ENCODE results near the gene SPARC. TPM values are rescaled to one million over a fixed set of nuclear protein-coding genes. Genes with fewer than 3 reads are reported as not detected.
"Not testable (repeated sequence)": the region's sequence is repeated elsewhere in the genome, so short reads cannot be mapped to it uniquely, and the experiment has no call there.

SPARC gene
- total and polyA plus RNA-seq, 2 donors = 152 to 183 TPM

- no peak for DNase-seq (ENCODE audit: low read depth in 6 of 9, low spot score in 9 of 9)
- Histone ChIP-seq H3K27ac (ENCODE audit: low read depth in 1 of 2, low read length in 1 of 2) (peak overlapping the region; percentile 10 to 28), H3K9me3 (ENCODE audit: control insufficient read depth in 2 of 2, insufficient read depth in 1 of 2, low read length in 1 of 2) (no peaks in the 10 kb centered on the region), H3K4me1 (ENCODE audit: control insufficient read depth in 2 of 2, insufficient read depth in 2 of 2, low read length in 2 of 2) (peaks cover 0 to 13% of the 10 kb centered on the region in 2 donors), H3K36me3 (ENCODE audit: control insufficient read depth in 2 of 2, insufficient read depth in 2 of 2, low read length in 1 of 2) (no peaks in the 10 kb centered on the region), H3K4me3 (ENCODE audit: low read length in 2 of 2) (peak overlapping the region in 1 of 2 donors; percentile 41), H3K27me3 (ENCODE audit: control insufficient read depth in 2 of 2, insufficient read depth in 1 of 2, low read length in 1 of 2) (peaks cover 0 to 7% of the 10 kb centered on the region in 2 donors)
- 86% methylated on average over 8 of the region's 8 CpGs for WGBS
These were observed 1.9 kb downstream of the SPARC start for GRCh38 chr5:151684690-151685361.

- Histone ChIP-seq H3K4me1 (ENCODE audit: control insufficient read depth in 2 of 2, insufficient read depth in 2 of 2, low read length in 2 of 2) (peaks cover 0 to 13% of the 10 kb centered on the region in 2 donors), H3K36me3 (ENCODE audit: control insufficient read depth in 2 of 2, insufficient read depth in 2 of 2, low read length in 1 of 2) (no peaks in the 10 kb centered on the region), H3K27me3 (ENCODE audit: control insufficient read depth in 2 of 2, insufficient read depth in 1 of 2, low read length in 1 of 2) (peaks cover 0 to 7% of the 10 kb centered on the region in 2 donors), H3K4me3 (ENCODE audit: low read length in 2 of 2) (no peak overlapping the region), H3K9me3 (ENCODE audit: control insufficient read depth in 2 of 2, insufficient read depth in 1 of 2, low read length in 1 of 2) (no peaks in the 10 kb centered on the region), H3K27ac (ENCODE audit: low read depth in 1 of 2, low read length in 1 of 2) (no peak overlapping the region)
- DNase-seq (ENCODE audit: low read depth in 6 of 9, low spot score in 9 of 9) = no peak
- 94% methylated on average over 2 of the region's 2 CpGs for WGBS
These were observed 2.6 kb downstream of the SPARC start for GRCh38 chr5:151683986-151684588.

GRCh38 chr5:151683444-151683843 is 3.3 kb downstream of the SPARC start:
- 94% methylated on average over 5 of the region's 5 CpGs for WGBS
- no peak for DNase-seq (ENCODE audit: low read depth in 6 of 9, low spot score in 9 of 9)
- Histone ChIP-seq H3K4me1 (ENCODE audit: control insufficient read depth in 2 of 2, insufficient read depth in 2 of 2, low read length in 2 of 2) (peaks cover 0 to 13% of the 10 kb centered on the region in 2 donors), H3K4me3 (ENCODE audit: low read length in 2 of 2) (no peak overlapping the region), H3K9me3 (ENCODE audit: control insufficient read depth in 2 of 2, insufficient read depth in 1 of 2, low read length in 1 of 2) (no peaks in the 10 kb centered on the region), H3K27ac (ENCODE audit: low read depth in 1 of 2, low read length in 1 of 2) (no peak overlapping the region), H3K27me3 (ENCODE audit: control insufficient read depth in 2 of 2, insufficient read depth in 1 of 2, low read length in 1 of 2) (peaks cover 0 to 7% of the 10 kb centered on the region in 2 donors), H3K36me3 (ENCODE audit: control insufficient read depth in 2 of 2, insufficient read depth in 2 of 2, low read length in 1 of 2) (no peaks in the 10 kb centered on the region)

- DNase-seq (ENCODE audit: low read depth in 6 of 9, low spot score in 9 of 9) = no peak
- no peak overlapping the region for H3K4me3 ChIP-seq (ENCODE audit: low read length in 2 of 2)
- WGBS = 71% methylated on average over 5 of the region's 5 CpGs
- H3K27me3 ChIP-seq (ENCODE audit: control insufficient read depth in 2 of 2, insufficient read depth in 1 of 2, low read length in 1 of 2) = peaks cover 0 to 7% of the 10 kb centered on the region in 2 donors
- H3K4me1 ChIP-seq (ENCODE audit: control insufficient read depth in 2 of 2, insufficient read depth in 2 of 2, low read length in 2 of 2) = peaks cover 0 to 13% of the 10 kb centered on the region in 2 donors
- no peak overlapping the region for H3K27ac ChIP-seq (ENCODE audit: low read depth in 1 of 2, low read length in 1 of 2)
- no peaks in the 10 kb centered on the region for H3K36me3 ChIP-seq (ENCODE audit: control insufficient read depth in 2 of 2, insufficient read depth in 2 of 2, low read length in 1 of 2)
- H3K9me3 ChIP-seq (ENCODE audit: control insufficient read depth in 2 of 2, insufficient read depth in 1 of 2, low read length in 1 of 2) = no peaks in the 10 kb centered on the region
These were observed 3.9 kb downstream of the SPARC start for GRCh38 chr5:151682751-151683331.

GRCh38 chr5:151682240-151682639 is 4.5 kb downstream of the SPARC start:
- WGBS = 88% methylated on average over 6 of the region's 6 CpGs
- DNase-seq (ENCODE audit: low read depth in 6 of 9, low spot score in 9 of 9) = no peak
- peak overlapping the region in 1 of 2 donors; percentile 9 for H3K27ac ChIP-seq (ENCODE audit: low read depth in 1 of 2, low read length in 1 of 2)
- peaks cover 0 to 13% of the 10 kb centered on the region in 2 donors for H3K4me1 ChIP-seq (ENCODE audit: control insufficient read depth in 2 of 2, insufficient read depth in 2 of 2, low read length in 2 of 2)
- no peaks in the 10 kb centered on the region for H3K36me3 ChIP-seq (ENCODE audit: control insufficient read depth in 2 of 2, insufficient read depth in 2 of 2, low read length in 1 of 2)
- no peak overlapping the region for H3K4me3 ChIP-seq (ENCODE audit: low read length in 2 of 2)
- peaks cover 0 to 7% of the 10 kb centered on the region in 2 donors for H3K27me3 ChIP-seq (ENCODE audit: control insufficient read depth in 2 of 2, insufficient read depth in 1 of 2, low read length in 1 of 2)
- H3K9me3 ChIP-seq (ENCODE audit: control insufficient read depth in 2 of 2, insufficient read depth in 1 of 2, low read length in 1 of 2) = no peaks in the 10 kb centered on the region

- H3K4me3 ChIP-seq (ENCODE audit: low read length in 2 of 2) = no peak overlapping the region
- no peaks in the 10 kb centered on the region for H3K36me3 ChIP-seq (ENCODE audit: control insufficient read depth in 2 of 2, insufficient read depth in 2 of 2, low read length in 1 of 2)
- WGBS = 95% methylated on average over 5 of the region's 5 CpGs
- H3K27me3 ChIP-seq (ENCODE audit: control insufficient read depth in 2 of 2, insufficient read depth in 1 of 2, low read length in 1 of 2) = no peaks in the 10 kb centered on the region
- H3K9me3 ChIP-seq (ENCODE audit: control insufficient read depth in 2 of 2, insufficient read depth in 1 of 2, low read length in 1 of 2) = no peaks in the 10 kb centered on the region
- no peak overlapping the region for H3K27ac ChIP-seq (ENCODE audit: low read depth in 1 of 2, low read length in 1 of 2)
- peaks cover 0 to 5% of the 10 kb centered on the region in 2 donors for H3K4me1 ChIP-seq (ENCODE audit: control insufficient read depth in 2 of 2, insufficient read depth in 2 of 2, low read length in 2 of 2)
- no peak for DNase-seq (ENCODE audit: low read depth in 6 of 9, low spot score in 9 of 9)
These were observed 5.7 kb downstream of the SPARC start for GRCh38 chr5:151680944-151681427.

- H3K36me3 ChIP-seq (ENCODE audit: control insufficient read depth in 2 of 2, insufficient read depth in 2 of 2, low read length in 1 of 2); DNase-seq (ENCODE audit: low read depth in 6 of 9, low spot score in 9 of 9); H3K27me3 ChIP-seq (ENCODE audit: control insufficient read depth in 2 of 2, insufficient read depth in 1 of 2, low read length in 1 of 2); H3K4me3 ChIP-seq (ENCODE audit: low read length in 2 of 2); H3K9me3 ChIP-seq (ENCODE audit: control insufficient read depth in 2 of 2, insufficient read depth in 1 of 2, low read length in 1 of 2); H3K27ac ChIP-seq (ENCODE audit: low read depth in 1 of 2, low read length in 1 of 2): not testable (repeated sequence)
- H3K4me1 ChIP-seq (ENCODE audit: control insufficient read depth in 2 of 2, insufficient read depth in 2 of 2, low read length in 2 of 2) = peaks cover 0 to 11% of the 10 kb centered on the region in 2 donors
- WGBS = 97% methylated on average over 7 of the region's 7 CpGs
These were observed 6.6 kb downstream of the SPARC start for GRCh38 chr5:151680156-151680505.

- Histone ChIP-seq H3K27me3 (ENCODE audit: control insufficient read depth in 2 of 2, insufficient read depth in 1 of 2, low read length in 1 of 2) (no peaks in the 10 kb centered on the region), H3K4me3 (ENCODE audit: low read length in 2 of 2) (no peak overlapping the region), H3K27ac (ENCODE audit: low read depth in 1 of 2, low read length in 1 of 2) (no peak overlapping the region), H3K4me1 (ENCODE audit: control insufficient read depth in 2 of 2, insufficient read depth in 2 of 2, low read length in 2 of 2) (peaks cover 0 to 14% of the 10 kb centered on the region in 2 donors), H3K9me3 (ENCODE audit: control insufficient read depth in 2 of 2, insufficient read depth in 1 of 2, low read length in 1 of 2) (no peaks in the 10 kb centered on the region), H3K36me3 (ENCODE audit: control insufficient read depth in 2 of 2, insufficient read depth in 2 of 2, low read length in 1 of 2) (no peaks in the 10 kb centered on the region)
- 96% methylated on average over 8 of the region's 8 CpGs for WGBS
- no peak for DNase-seq (ENCODE audit: low read depth in 6 of 9, low spot score in 9 of 9)
These were observed 7.1 kb downstream of the SPARC start for GRCh38 chr5:151679421-151680155.

GRCh38 chr5:151678713-151679112 is 8.0 kb downstream of the SPARC start:
- Histone ChIP-seq H3K36me3 (ENCODE audit: control insufficient read depth in 2 of 2, insufficient read depth in 2 of 2, low read length in 1 of 2) (no peaks in the 10 kb centered on the region), H3K9me3 (ENCODE audit: control insufficient read depth in 2 of 2, insufficient read depth in 1 of 2, low read length in 1 of 2) (no peaks in the 10 kb centered on the region), H3K4me1 (ENCODE audit: control insufficient read depth in 2 of 2, insufficient read depth in 2 of 2, low read length in 2 of 2) (peaks cover 0 to 14% of the 10 kb centered on the region in 2 donors), H3K4me3 (ENCODE audit: low read length in 2 of 2) (no peak overlapping the region), H3K27ac (ENCODE audit: low read depth in 1 of 2, low read length in 1 of 2) (no peak overlapping the region), H3K27me3 (ENCODE audit: control insufficient read depth in 2 of 2, insufficient read depth in 1 of 2, low read length in 1 of 2) (no peaks in the 10 kb centered on the region)
- DNase-seq (ENCODE audit: low read depth in 6 of 9, low spot score in 9 of 9) = no peak
- 98% methylated on average over 5 of the region's 5 CpGs for WGBS

Measured in thymus (tissue), 11 donors.